Measurements from ENCODE around the gene SEMA6A. TPM values are rescaled to one million over a fixed set of nuclear protein-coding genes. Genes with fewer than 3 reads are reported as not detected.

SEMA6A gene
- total RNA-seq, 3 donors from 2014 or later, result 33.9 to 40.3 (median 35.6) TPM

DNA sequence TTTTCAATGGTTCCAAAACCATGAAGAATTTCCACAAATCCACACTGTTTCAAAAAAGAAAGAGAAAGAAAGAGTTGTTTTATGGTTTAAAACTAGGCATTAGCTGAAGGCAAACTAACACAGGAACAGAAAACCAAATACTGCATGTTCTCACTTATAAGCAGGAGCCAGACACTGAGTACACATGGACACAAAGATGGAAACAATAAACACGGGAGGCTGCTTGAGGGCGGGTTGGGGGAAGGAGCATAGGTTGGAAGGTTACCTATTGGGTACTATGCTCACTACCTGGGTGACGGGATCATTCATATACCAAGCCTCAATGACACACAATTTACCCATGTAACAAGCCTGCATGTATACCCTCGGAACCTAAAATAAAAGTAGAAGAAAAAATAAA, 45.0 kb downstream of the SEMA6A start:
- no peaks in the 10 kb centered on the region for H3K4me1 ChIP-seq
- no peak overlapping the region for H3K4me3 ChIP-seq
- no peaks in the 10 kb centered on the region for H3K36me3 ChIP-seq
- no peak for TF ChIP-seq POLR2A (IDR thresholded peaks at IDR 0.05)
- TF ChIP-seq, protein P1, sequence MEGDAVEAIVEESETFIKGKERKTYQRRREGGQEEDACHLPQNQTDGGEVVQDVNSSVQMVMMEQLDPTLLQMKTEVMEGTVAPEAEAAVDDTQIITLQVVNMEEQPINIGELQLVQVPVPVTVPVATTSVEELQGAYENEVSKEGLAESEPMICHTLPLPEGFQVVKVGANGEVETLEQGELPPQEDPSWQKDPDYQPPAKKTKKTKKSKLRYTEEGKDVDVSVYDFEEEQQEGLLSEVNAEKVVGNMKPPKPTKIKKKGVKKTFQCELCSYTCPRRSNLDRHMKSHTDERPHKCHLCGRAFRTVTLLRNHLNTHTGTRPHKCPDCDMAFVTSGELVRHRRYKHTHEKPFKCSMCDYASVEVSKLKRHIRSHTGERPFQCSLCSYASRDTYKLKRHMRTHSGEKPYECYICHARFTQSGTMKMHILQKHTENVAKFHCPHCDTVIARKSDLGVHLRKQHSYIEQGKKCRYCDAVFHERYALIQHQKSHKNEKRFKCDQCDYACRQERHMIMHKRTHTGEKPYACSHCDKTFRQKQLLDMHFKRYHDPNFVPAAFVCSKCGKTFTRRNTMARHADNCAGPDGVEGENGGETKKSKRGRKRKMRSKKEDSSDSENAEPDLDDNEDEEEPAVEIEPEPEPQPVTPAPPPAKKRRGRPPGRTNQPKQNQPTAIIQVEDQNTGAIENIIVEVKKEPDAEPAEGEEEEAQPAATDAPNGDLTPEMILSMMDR (IDR thresholded peaks at IDR 0.05), result no peak
- no peak for TF ChIP-seq POLR2AphosphoS5 (IDR thresholded peaks at IDR 0.05)
- no peaks in the 10 kb centered on the region for H3K9me3 ChIP-seq
- intact Hi-C loops (cut with DNase I; ENCODE audit: low total_unique reads), result loop anchor here (10.0 kb wide), 1 partner anchor 185 kb away; no protein-coding TSS in a partner anchor
- no peaks in the 10 kb centered on the region for H3K27me3 ChIP-seq
- DNase-seq (ENCODE audit: low spot score in 2 of 2), result no peak
- H3K27ac ChIP-seq, result no peak overlapping the region

DNA sequence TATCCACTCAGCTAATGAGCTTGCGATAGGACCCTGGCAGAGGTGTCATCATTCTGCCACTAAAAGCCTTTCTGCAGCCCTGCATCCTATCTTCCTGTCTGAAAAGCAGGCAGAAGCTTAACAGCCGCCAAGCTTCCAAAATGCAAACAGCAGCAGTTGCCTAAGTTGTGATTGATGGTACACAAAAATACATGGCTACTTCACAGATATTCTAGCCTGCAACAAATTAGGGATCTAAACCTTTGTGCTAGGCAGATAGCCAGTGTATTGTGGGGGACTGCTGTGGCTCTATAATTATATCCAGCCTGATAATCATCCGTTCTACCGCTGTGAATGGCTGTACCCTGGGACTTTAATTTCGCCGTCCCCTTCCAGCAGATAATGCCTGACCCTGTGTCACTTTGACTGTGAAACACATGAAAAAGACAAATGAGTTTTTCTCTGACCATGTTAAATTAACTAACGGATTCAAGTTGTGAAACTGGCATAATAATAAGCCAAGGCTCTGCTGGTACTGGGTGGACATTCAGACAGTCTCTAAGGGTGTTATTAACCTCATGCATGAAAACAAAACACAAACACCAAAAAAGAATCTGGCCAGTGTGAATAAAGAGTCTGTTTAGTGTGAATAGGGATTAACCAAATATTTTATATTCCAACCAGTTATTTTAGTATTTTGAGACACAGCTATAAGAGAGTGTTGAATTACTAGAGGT, 45.9 kb downstream of the SEMA6A start:
- no peak for DNase-seq (ENCODE audit: low spot score in 2 of 2)
- TF ChIP-seq POLR2A (IDR thresholded peaks at IDR 0.05), result no peak
- no peak for TF ChIP-seq POLR2AphosphoS5 (IDR thresholded peaks at IDR 0.05)
- TF ChIP-seq, protein P1 (IDR thresholded peaks at IDR 0.05), result no peak
- no peak overlapping the region for H3K4me3 ChIP-seq
- intact Hi-C loops (cut with DNase I; ENCODE audit: low total_unique reads), result loop anchor here (10.0 kb wide), 1 partner anchor 184 kb away; no protein-coding TSS in a partner anchor
- no peak overlapping the region for H3K27ac ChIP-seq
- no peaks in the 10 kb centered on the region for H3K9me3 ChIP-seq
- H3K36me3 ChIP-seq, result no peaks in the 10 kb centered on the region
- H3K4me1 ChIP-seq, result no peaks in the 10 kb centered on the region
- H3K27me3 ChIP-seq, result no peaks in the 10 kb centered on the region

DNA sequence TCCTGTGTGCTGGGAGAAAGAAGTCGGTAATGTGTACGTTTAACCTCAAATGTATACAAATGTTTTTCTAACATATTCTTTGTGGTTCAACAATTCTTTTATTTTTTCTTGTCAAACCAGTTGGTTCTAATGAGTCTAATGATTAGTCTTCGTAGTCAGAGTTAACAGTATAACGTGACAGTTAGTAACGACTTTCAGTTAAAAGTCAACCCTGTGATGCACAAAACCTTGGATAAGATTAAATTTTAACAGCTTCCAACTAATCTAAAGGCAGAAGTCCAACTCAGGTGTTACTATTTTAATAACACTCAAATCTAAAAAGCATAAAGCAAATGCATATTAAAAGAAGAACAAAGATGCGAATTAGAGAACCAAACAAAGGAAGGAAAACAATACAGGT, 47.0 kb downstream of the SEMA6A start:
- intact Hi-C loops (cut with DNase I; ENCODE audit: low total_unique reads), result loop anchor here (10.0 kb wide), 1 partner anchor 183 kb away; no protein-coding TSS in a partner anchor
- TF ChIP-seq, protein P1 (IDR thresholded peaks at IDR 0.05), result no peak
- H3K27ac ChIP-seq, result no peak overlapping the region
- no peak for DNase-seq (ENCODE audit: low spot score in 2 of 2)
- H3K36me3 ChIP-seq, result no peaks in the 10 kb centered on the region
- H3K4me3 ChIP-seq, result no peak overlapping the region
- no peaks in the 10 kb centered on the region for H3K9me3 ChIP-seq
- H3K4me1 ChIP-seq, result no peaks in the 10 kb centered on the region
- H3K27me3 ChIP-seq, result no peaks in the 10 kb centered on the region

DNA sequence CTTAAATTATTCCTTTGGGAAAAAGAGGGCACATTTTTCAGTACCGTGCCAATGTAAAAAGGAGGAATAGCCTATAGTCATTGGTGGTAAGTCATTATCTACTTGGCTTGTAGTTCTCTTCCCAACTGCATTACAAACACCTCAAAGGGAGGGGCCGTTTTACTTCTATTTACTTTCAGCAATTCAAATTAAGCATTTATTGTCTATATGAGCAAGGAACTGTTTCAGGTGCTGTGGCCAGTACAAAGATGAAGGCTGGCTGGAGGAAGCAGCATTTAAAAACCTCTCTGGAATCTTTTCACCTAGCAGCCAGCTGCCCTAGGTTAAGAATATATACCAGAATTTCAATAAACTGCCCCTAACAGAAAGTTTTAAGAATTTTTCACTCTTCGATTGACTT, 48.9 kb downstream of the SEMA6A start:
- no peak for DNase-seq (ENCODE audit: low spot score in 2 of 2)
- no peak overlapping the region for H3K27ac ChIP-seq
- intact Hi-C loops (cut with DNase I; ENCODE audit: low total_unique reads), result loop anchor here (10.0 kb wide), 1 partner anchor 181 kb away; no protein-coding TSS in a partner anchor

DNA sequence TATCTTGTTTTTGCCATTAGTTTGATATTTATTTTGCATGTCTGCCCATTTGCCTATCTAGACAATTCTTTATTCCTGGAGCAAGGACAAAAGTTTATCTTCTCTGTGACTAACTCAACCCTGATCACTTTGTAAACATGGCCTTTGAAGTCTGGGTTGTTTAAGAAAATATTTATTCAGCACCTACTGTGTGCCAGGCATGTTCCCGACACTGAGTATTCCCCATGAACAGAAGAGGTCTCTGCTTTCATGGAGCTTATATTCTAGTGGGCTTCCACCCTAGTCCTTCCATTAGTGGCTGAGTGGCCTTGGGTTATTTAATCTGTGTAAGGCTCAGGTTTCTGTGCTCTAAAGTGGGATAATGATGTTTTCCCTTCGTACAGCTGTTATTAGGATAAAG, 49.7 kb downstream of the SEMA6A start:
- TF ChIP-seq POLR2AphosphoS5 (IDR thresholded peaks at IDR 0.05) (no peak), POLR2A (IDR thresholded peaks at IDR 0.05) (no peak)
- TF ChIP-seq, protein P1 (IDR thresholded peaks at IDR 0.05), result no peak
- Histone ChIP-seq H3K27me3 (no peaks in the 10 kb centered on the region), H3K4me3 (no peak overlapping the region), H3K36me3 (no peaks in the 10 kb centered on the region), H3K9me3 (no peaks in the 10 kb centered on the region), H3K4me1 (no peaks in the 10 kb centered on the region), H3K27ac (no peak overlapping the region)
- intact Hi-C loops (cut with DNase I; ENCODE audit: low total_unique reads), result loop anchor here (10.0 kb wide), 1 partner anchor 180 kb away; no protein-coding TSS in a partner anchor
- DNase-seq (ENCODE audit: low spot score in 2 of 2), result no peak

More for the DNA sequence above, 48.9 kb downstream of the SEMA6A start:
- no peaks in the 10 kb centered on the region for H3K4me1 ChIP-seq
- TF ChIP-seq, protein P1 (IDR thresholded peaks at IDR 0.05), result no peak
- TF ChIP-seq POLR2A (IDR thresholded peaks at IDR 0.05) (no peak), POLR2AphosphoS5 (IDR thresholded peaks at IDR 0.05) (no peak)
- H3K27me3 ChIP-seq, result no peaks in the 10 kb centered on the region
- H3K9me3 ChIP-seq, result no peaks in the 10 kb centered on the region
- no peaks in the 10 kb centered on the region for H3K36me3 ChIP-seq
- H3K4me3 ChIP-seq, result no peak overlapping the region

Measured in breast epithelium (tissue), 4 donors.